Skeletal muscle satellite cell (primary cell): ENCODE results near the gene CHAF1A.

Experiments
- H3K27me3 ChIP-seq: 2 replicates; pipeline ENCODE4 v1.7.0; 2013; ENCODE audit warnings: low read length; ENCODE audit not compliant: control insufficient read depth, insufficient read depth
- H3K36me3 ChIP-seq: 2 replicates; pipeline ENCODE4 v1.7.0; 2013; ENCODE audit warnings: mild to moderate bottlenecking, control low read depth, low read length; ENCODE audit not compliant: insufficient read depth
- H3K4me1 ChIP-seq: 2 replicates; pipeline ENCODE4 v1.7.0; 2013; ENCODE audit warnings: low read length; ENCODE audit not compliant: control insufficient read depth, insufficient read depth
- H3K4me2 ChIP-seq: 2 replicates; pipeline ENCODE4 v1.7.0; 2013; ENCODE audit warnings: mild to moderate bottlenecking, low read length
- H3K4me3 ChIP-seq: 2 replicates; pipeline ENCODE4 v1.7.0; 2013; ENCODE audit warnings: low read length
- H3K9ac ChIP-seq: 2 replicates; pipeline ENCODE4 v1.7.0; 2013; ENCODE audit warnings: mild to moderate bottlenecking, low read depth, low read length, moderate library complexity
- H3K9me3 ChIP-seq: replicated peaks from 2 replicates; pipeline ENCODE4 v1.7.0; 2013; ENCODE audit warnings: mild to moderate bottlenecking, control low read depth, low read length

CHAF1A gene

DNA sequence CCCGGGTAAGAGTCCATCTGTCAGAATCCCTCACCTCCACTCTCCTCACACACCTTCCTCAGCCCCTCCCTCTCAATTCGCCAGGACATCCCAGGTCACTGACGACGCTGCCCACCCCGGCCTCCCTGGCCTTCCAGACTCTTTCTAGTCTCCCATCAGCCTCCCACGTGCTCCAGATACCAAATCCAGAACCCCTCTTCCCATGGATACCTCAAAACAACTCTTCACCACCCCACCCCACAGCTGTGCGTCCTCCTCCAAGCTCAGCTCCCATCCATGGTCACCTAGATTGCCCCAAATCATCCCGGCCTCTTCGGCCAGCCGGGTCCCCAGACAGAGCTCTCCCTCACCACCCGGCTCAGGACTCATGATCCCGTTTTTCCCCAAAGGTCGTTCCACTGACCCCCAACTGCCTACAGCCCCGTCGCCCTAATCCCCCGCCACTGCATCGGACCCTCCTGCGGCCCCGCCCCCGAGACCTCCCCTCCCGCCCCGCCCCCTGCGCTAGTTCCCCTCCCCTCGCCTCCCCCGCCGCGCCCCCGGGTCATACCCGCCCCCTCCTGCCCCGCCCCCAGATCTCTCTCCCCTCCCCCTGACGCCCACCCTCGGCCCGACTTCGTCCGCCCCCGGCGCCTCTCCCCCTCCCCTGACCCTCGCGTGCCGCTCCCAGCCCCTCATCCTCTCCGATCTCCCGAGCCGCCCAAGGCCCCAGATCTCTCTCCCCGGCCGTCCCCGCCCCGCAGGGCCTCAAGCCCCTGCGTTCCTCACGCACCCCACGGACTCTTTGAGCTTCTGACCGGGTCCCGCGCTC, 54.6 kb downstream of the CHAF1A start:
- Histone ChIP-seq H3K9ac (peak overlapping the region; percentile 89), H3K4me1 (peaks cover 20% of the 10 kb centered on the region), H3K9me3 (no peaks in the 10 kb centered on the region), H3K27me3 (no peaks in the 10 kb centered on the region), H3K4me2 (peak overlapping the region; percentile 98), H3K4me3 (peak overlapping the region; percentile 91), H3K36me3 (peaks cover 27% of the 10 kb centered on the region)

DNA sequence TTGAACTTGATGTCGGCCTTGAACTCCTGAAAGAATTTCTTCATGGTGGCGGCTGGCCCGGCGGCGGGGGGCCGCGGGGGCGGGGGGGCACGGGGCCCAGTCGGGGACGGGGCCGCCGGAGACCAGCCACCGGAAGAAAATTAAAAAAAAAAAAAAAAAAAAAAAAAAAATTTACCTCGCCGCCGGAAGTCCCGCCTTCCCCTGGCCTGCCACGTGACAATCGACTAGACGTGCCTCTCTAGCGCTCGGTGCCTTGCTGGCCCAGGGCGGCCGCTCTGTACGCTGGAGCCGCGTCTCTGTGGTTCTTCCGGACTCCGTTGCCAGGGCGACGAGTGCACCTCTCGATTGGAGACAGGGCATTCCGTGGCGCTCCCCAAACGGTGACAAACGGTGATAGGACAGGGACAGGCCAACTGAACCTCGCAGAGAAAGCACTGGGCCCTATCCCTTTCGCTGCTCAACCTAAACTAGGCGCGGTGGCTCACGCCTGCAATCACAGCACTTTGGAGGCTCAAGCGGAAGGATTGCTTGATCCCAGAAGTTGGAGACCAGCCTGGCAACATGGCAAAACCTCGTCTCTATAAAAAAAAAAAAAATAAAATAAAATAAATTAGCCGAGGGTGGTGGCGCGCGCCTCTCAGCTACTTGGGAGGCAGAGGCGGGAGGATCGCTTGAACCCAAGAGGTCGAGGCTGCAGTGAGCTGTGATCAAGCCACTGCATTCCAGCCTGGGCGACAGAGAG, 55.4 kb downstream of the CHAF1A start, which contains the start of gene UBXN6:
UBXN6 (minus strand) TSS at position 141 of the 742 bp plus-strand sequence; CDS start at position 44, 97 bp downstream.
- peak within 1 kb of the TSS; percentile 99 for H3K4me2 ChIP-seq
- peaks cover 20% of the 10 kb centered on the region for H3K4me1 ChIP-seq
- H3K4me3 ChIP-seq = peak within 1 kb of the TSS; percentile 91

DNA sequence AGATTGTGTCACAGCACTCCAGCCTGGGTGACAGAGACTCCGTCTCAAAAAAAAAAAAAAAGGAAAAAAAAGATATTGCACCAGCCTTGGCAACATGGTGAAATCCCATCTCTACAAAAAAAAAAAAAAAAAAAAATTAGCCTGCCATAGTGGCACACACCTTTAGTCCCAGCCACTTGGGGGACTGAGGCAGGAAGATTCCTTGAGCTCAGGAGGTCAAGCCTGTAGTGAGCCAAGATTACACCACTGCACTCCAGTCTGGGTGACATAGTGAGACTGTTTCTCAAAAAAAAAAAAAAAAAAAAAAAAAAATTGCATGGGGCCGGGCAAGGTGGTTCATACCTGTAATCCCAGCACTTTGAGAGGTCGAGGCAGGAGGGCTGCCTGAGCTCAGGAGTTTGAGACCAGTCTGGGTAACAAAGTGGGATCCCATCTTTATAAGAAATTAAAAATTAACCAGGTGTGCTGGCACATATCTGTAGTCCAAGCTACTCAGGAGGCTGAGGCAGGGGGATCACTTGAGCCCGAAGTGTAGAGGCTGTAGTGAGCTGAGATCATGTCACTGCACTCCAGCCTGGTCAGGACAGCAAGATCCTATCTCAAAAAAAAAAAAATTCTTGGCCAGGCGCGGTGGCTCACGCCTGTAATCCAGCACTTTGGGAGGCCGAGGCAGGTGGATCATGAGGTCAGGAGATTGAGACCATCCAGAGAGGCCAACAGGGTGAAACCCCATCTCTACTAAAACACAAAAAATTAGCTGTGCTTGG, 62.6 kb downstream of the CHAF1A start:
- Histone ChIP-seq H3K4me1 (no peaks in the 10 kb centered on the region), H3K9ac (no peak overlapping the region), H3K9me3 (no peaks in the 10 kb centered on the region), H3K36me3 (no peaks in the 10 kb centered on the region), H3K4me3 (no peak overlapping the region), H3K4me2 (no peak overlapping the region), H3K27me3 (no peaks in the 10 kb centered on the region)

More for the DNA sequence above, 55.4 kb downstream of the CHAF1A start, which contains the start of gene UBXN6:
- Histone ChIP-seq H3K9ac (peak within 1 kb of the TSS; percentile 89), H3K9me3 (no peaks in the 10 kb centered on the region), H3K36me3 (peaks cover 20% of the 10 kb centered on the region), H3K27me3 (no peaks in the 10 kb centered on the region)

DNA sequence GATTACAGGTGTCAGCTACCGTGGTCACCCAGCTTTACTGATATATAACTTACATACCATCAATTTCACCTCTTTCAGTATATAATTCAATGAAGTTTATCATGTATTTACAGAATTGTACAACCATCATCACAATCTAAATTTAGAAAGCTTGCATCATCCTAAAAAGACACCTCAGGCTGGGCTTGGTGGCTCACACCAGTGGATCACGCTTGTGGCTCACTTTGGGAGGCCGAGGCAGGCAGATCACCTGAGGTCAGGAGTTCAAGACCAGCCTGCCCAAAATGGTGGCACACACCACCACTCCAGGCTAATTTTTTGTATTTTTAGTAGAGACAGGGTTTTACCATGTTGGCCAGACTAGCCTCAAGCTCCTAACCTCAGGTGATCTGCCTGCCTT, 65.4 kb downstream of the CHAF1A start:
- H3K4me3 ChIP-seq = no peak overlapping the region
- peaks cover 5% of the 10 kb centered on the region for H3K4me1 ChIP-seq

DNA sequence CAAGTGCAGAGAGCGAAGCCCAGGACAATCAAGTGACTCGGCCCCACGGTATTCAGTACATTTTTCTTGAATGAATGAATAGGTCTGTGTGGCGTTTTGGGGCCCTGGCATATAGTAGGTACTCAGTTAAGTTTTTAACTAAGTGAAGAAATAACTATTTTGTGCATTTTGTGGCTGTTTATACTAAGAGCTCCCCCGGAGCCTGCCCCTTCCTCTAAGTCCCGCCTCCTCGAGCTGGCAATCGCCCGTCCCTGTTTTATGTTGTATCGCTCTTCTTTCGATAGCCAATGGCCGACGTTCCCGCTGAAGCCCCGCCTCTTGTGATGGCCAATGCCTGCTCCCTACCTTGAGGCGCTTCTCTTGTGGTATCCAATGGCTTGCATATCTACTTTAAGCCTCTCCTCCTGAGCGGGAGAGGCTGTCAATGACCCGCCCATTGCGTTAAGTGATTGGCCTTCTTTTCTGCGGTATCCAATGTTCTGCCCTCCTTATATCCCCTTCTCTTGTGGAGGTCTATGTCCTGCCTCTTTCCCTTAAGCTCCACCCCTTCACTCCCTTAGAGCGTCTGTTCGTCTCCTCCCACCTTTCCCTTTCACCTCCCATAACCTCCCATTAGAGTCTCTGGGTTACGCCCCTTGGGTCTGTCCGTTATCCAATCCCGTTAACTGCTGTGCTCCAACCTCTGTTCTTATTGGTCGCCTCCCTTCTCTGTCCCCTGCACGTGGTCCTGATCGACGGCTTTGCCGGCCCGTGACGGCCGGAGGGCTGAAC, 69.1 kb downstream of the CHAF1A start:
- H3K4me3 ChIP-seq = peak overlapping the region; percentile 76
- H3K4me1 ChIP-seq = peaks cover 19% of the 10 kb centered on the region
- peak overlapping the region; percentile 95 for H3K4me2 ChIP-seq
- H3K9me3 ChIP-seq = no peaks in the 10 kb centered on the region
- H3K9ac ChIP-seq = peak overlapping the region; percentile 87
- peaks cover 10% of the 10 kb centered on the region for H3K36me3 ChIP-seq
- H3K27me3 ChIP-seq = no peaks in the 10 kb centered on the region

More for the DNA sequence above, 65.4 kb downstream of the CHAF1A start:
- Histone ChIP-seq H3K4me2 (no peak overlapping the region), H3K9me3 (no peaks in the 10 kb centered on the region), H3K9ac (no peak overlapping the region), H3K27me3 (no peaks in the 10 kb centered on the region), H3K36me3 (no peaks in the 10 kb centered on the region)

DNA sequence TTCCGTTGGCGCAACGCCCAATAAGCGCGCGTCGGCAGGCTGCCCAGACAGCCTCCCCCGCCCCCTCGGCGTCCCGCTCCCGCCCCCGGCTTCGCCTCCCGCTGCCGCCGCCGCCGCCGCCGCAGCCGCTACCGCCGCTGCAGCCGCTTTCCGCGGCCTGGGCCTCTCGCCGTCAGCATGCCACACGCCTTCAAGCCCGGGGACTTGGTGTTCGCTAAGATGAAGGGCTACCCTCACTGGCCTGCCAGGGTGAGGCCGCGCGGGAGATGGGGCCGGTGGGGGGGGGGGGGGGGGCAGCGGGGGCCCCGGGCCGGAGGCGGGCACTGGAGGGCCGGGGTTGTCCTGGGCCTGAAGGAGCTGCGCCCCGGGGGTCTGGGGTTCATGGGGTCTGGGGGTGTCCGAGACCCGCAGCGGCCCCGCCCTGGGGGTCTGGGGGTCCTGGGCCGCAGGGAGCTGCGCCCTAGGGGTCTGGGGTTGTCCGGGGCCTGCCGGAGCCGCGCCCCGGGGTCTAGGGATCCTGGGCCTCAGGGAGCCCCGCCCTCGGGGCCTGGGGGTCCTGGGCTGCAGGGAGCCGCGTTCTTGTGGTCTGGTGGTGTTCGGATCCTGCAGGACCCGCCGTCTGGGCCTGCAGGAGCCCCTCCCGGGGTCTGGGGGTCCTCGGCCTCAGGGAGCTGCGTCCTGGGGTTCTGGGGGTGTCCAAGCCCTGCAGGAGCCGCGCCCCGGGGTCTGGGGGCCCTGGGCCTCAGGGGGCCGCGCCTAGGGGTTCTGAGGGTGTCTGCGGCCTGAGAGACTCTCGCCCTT, 69.9 kb downstream of the CHAF1A start, which contains the start of gene HDGFL2:
HDGFL2 (plus strand) TSS at position 124 of the 801 bp plus-strand sequence; CDS start at position 178, 54 bp downstream.
- Histone ChIP-seq H3K36me3 (peaks cover 17% of the 10 kb centered on the region), H3K9me3 (no peaks in the 10 kb centered on the region), H3K9ac (peak within 1 kb of the TSS; percentile 93), H3K4me3 (peak within 1 kb of the TSS; percentile 88), H3K4me1 (peaks cover 19% of the 10 kb centered on the region), H3K4me2 (peak within 1 kb of the TSS; percentile 98), H3K27me3 (no peaks in the 10 kb centered on the region)

DNA sequence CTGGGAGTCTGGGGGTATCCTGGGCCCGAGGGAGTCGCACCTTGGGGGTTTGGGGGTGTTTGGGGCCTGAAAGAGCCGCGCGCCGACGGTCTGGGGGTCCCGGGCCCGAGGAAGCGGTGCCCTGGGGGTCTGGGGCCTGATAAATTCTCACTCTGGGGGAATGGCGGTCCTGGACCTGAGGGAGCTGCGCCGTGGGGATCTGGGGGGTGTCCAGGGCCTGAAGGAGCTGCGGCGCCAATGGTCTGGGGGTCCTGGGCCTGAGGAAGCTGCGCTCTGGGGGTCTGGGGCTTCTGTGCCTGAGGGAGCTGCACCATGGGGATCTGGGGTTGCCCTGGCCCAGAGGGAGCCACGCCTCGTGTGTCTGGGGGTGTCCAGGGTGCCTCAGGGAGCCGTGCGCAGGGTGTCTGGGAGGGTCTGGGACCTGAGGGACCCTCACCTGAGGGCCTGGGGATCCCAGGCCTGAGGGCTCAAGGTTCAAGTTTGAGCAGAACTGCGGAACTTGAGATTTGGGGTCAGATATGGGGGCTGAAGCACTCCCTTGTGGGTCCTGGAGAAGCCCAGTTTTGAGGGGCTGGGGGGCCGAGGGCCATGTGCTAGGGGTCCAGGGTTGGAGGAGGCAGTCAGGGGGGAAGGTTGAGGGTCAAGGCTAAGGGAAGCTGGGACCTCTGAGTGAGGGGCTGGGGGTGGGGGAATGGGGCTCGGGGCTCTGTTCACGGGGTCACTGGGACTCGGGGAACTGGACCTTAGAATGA, 70.7 kb downstream of the CHAF1A start:
- no peaks in the 10 kb centered on the region for H3K9me3 ChIP-seq
- H3K9ac ChIP-seq = peak overlapping the region; percentile 93
- H3K4me3 ChIP-seq = peak overlapping the region; percentile 88
- peak overlapping the region; percentile 98 for H3K4me2 ChIP-seq
- peaks cover 21% of the 10 kb centered on the region for H3K36me3 ChIP-seq
- no peaks in the 10 kb centered on the region for H3K27me3 ChIP-seq
- peaks cover 19% of the 10 kb centered on the region for H3K4me1 ChIP-seq

DNA sequence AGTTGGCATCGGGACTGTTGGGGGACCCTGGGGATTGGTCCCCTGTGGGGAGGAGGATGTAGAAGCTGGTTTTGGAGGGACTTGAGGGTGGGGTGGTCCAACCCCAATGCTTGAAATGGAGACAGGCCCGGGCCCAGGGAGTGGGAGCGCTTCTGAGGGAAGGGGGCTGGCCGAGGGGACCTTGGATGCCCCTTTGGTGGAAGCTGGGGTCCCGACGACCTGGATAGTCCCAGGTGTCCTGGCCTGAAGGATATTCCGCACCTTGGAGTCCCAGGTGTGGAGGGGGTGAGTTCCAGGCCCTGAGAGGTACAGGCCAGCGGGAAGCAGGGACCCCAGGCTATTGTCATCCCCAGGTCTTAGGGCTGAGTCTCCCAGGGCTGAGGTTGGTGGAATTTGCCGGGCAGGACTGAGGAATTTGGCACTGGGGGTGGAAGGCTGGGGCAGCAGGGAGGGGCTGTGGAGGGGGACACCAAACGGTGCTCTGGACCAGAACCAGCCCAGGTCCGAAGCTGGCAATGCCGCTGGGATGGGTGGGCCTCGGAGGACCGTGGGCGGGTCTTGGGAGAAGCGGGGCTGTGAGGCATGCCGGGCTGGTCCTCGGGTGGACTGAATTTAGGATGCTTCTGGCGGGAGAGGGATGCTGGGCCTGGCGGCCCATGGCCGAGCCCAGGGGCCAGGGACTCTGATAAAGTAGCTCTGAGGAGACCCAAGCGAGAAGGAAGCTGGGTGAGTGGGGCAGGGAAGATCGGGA, 71.5 kb downstream of the CHAF1A start:
- Histone ChIP-seq H3K36me3 (peaks cover 25% of the 10 kb centered on the region), H3K9me3 (no peaks in the 10 kb centered on the region), H3K4me3 (peak overlapping the region; percentile 88), H3K9ac (peak overlapping the region; percentile 41), H3K4me2 (peak overlapping the region; percentile 98), H3K4me1 (peaks cover 19% of the 10 kb centered on the region), H3K27me3 (no peaks in the 10 kb centered on the region)

DNA sequence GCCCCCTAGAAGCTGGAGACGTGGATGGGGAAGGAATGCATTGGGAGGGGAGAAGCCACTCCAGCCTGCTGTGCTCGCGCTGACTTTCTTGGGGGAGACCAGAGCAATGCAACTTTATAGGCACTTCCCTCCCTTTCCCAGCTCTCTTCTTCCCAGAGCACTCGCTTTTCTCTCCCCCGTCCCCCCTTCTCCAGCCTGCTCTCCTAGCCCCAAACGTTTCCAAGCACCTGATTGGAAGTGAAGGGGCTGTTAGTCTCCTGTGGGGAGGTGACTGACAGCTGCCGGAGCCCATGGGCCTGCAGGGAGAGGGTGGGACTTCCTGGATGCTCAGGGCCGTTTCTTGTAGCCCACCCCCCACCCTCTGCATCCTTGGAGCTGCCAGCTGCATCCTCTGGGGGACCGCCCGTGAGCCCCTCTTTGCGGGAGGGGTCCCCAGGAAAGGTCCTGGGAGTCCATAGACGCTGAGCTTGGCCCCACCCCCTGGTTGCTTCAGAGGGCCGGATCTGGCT, 72.1 kb downstream of the CHAF1A start:
- H3K4me2 ChIP-seq = peak overlapping the region; percentile 98
- no peaks in the 10 kb centered on the region for H3K27me3 ChIP-seq
- H3K9ac ChIP-seq = peak overlapping the region; percentile 41
- peaks cover 25% of the 10 kb centered on the region for H3K36me3 ChIP-seq
- H3K4me3 ChIP-seq = peak overlapping the region; percentile 88
- H3K9me3 ChIP-seq = no peaks in the 10 kb centered on the region
- peaks cover 19% of the 10 kb centered on the region for H3K4me1 ChIP-seq
